ENCODE data around the gene ADGRD1.

DNA sequence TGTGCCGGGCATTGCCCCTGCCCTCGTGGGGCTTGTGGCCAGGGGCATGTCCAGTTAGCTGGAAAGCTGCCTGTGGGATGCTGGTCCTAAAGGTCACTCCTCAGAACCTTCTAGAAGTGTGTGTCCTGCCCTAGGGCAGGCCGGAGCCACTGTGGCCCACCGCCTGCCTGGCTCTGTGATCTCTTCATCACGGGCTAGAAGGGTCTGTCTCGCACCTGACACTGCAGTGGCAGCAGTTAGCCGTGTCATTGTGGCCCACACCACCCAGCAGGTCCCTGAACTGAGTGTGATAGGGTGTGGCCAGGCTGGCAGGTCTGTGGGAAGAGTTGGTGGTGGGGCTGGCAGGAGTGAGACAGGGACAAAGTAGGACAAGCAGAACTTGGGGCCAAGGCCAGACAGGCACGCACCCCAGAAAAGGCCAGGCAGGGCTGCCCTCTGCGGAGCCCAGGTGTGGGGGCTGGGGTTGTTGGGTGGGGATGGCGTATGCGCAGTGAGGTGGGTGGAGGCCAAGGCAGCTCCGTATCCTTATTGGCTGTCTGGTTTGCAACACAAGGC, 41.2 kb downstream of the ADGRD1 start:
- TF ChIP-seq, protein P1, sequence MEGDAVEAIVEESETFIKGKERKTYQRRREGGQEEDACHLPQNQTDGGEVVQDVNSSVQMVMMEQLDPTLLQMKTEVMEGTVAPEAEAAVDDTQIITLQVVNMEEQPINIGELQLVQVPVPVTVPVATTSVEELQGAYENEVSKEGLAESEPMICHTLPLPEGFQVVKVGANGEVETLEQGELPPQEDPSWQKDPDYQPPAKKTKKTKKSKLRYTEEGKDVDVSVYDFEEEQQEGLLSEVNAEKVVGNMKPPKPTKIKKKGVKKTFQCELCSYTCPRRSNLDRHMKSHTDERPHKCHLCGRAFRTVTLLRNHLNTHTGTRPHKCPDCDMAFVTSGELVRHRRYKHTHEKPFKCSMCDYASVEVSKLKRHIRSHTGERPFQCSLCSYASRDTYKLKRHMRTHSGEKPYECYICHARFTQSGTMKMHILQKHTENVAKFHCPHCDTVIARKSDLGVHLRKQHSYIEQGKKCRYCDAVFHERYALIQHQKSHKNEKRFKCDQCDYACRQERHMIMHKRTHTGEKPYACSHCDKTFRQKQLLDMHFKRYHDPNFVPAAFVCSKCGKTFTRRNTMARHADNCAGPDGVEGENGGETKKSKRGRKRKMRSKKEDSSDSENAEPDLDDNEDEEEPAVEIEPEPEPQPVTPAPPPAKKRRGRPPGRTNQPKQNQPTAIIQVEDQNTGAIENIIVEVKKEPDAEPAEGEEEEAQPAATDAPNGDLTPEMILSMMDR (IDR thresholded peaks at IDR 0.05; ENCODE audit: insufficient read depth, low read length) = no peak
- TF ChIP-seq SPI1 (IDR thresholded peaks at IDR 0.05; ENCODE audit: borderline replicate concordance, low read depth) (no peak), POLR2AphosphoS5 (IDR thresholded peaks at IDR 0.05; ENCODE audit: low read depth) (no peak), GABPA (IDR thresholded peaks at IDR 0.05; ENCODE audit: low read depth) (no peak)
- TF ChIP-seq, protein P2, sequence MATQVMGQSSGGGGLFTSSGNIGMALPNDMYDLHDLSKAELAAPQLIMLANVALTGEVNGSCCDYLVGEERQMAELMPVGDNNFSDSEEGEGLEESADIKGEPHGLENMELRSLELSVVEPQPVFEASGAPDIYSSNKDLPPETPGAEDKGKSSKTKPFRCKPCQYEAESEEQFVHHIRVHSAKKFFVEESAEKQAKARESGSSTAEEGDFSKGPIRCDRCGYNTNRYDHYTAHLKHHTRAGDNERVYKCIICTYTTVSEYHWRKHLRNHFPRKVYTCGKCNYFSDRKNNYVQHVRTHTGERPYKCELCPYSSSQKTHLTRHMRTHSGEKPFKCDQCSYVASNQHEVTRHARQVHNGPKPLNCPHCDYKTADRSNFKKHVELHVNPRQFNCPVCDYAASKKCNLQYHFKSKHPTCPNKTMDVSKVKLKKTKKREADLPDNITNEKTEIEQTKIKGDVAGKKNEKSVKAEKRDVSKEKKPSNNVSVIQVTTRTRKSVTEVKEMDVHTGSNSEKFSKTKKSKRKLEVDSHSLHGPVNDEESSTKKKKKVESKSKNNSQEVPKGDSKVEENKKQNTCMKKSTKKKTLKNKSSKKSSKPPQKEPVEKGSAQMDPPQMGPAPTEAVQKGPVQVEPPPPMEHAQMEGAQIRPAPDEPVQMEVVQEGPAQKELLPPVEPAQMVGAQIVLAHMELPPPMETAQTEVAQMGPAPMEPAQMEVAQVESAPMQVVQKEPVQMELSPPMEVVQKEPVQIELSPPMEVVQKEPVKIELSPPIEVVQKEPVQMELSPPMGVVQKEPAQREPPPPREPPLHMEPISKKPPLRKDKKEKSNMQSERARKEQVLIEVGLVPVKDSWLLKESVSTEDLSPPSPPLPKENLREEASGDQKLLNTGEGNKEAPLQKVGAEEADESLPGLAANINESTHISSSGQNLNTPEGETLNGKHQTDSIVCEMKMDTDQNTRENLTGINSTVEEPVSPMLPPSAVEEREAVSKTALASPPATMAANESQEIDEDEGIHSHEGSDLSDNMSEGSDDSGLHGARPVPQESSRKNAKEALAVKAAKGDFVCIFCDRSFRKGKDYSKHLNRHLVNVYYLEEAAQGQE (IDR thresholded peaks at IDR 0.05; ENCODE audit: insufficient replicate concordance, low read depth) = no peak
